Measurements from ENCODE around the gene SPACA4. TPM values are rescaled to one million over a fixed set of nuclear protein-coding genes. Genes with fewer than 3 reads are reported as not detected.
"Not testable (repeated sequence)": the region's sequence is repeated elsewhere in the genome, so short reads cannot be mapped to it uniquely, and the experiment has no call there.

Gene SPACA4
- total RNA-seq = not detected

GRCh38 chr19:48606463-48607358, at the start of gene SPACA4:
SPACA4 (plus strand) TSS chr19:48606742; CDS start chr19:48606979, 237 bp downstream.
- Mint-ChIP-seq H3K4me1 (no peaks in the 10 kb centered on the region), H3K4me3 (no peak within 1 kb of the TSS), H3K36me3 (ENCODE audit: low read depth) (no peaks in the 10 kb centered on the region), H3K27ac (no peak within 1 kb of the TSS), H3K9me3 (no peaks in the 10 kb centered on the region), H3K27me3 (no peaks in the 10 kb centered on the region)
- ATAC-seq (replicated peaks) = no peak

GRCh38 chr19:48556825-48557224, 49.7 kb upstream of the SPACA4 start:
- ATAC-seq (replicated peaks) = no peak
- H3K27me3 Mint-ChIP-seq = peaks cover 6% of the 10 kb centered on the region
- H3K36me3 Mint-ChIP-seq (ENCODE audit: low read depth) = no peaks in the 10 kb centered on the region
- H3K4me1 Mint-ChIP-seq = no peaks in the 10 kb centered on the region
- no peak overlapping the region for H3K4me3 Mint-ChIP-seq
- H3K9me3 Mint-ChIP-seq = no peaks in the 10 kb centered on the region
- no peak overlapping the region for H3K27ac Mint-ChIP-seq

GRCh38 chr19:48558018-48558684, 48.4 kb upstream of the SPACA4 start:
- no peak for ATAC-seq (replicated peaks)
- H3K9me3 Mint-ChIP-seq = no peaks in the 10 kb centered on the region

GRCh38 chr19:48560095-48560530, 46.4 kb upstream of the SPACA4 start:
- no peak for ATAC-seq (replicated peaks)
- no peaks in the 10 kb centered on the region for H3K4me1 Mint-ChIP-seq
- peaks cover 4% of the 10 kb centered on the region for H3K27me3 Mint-ChIP-seq
- no peaks in the 10 kb centered on the region for H3K9me3 Mint-ChIP-seq
- no peak overlapping the region for H3K27ac Mint-ChIP-seq
- H3K36me3 Mint-ChIP-seq (ENCODE audit: low read depth) = no peaks in the 10 kb centered on the region
- no peak overlapping the region for H3K4me3 Mint-ChIP-seq

More at GRCh38 chr19:48558018-48558684, 48.4 kb upstream of the SPACA4 start:
- H3K27me3 Mint-ChIP-seq = peaks cover 6% of the 10 kb centered on the region
- H3K36me3 Mint-ChIP-seq (ENCODE audit: low read depth) = no peaks in the 10 kb centered on the region
- no peak overlapping the region for H3K27ac Mint-ChIP-seq
- no peak overlapping the region for H3K4me3 Mint-ChIP-seq
- no peaks in the 10 kb centered on the region for H3K4me1 Mint-ChIP-seq

GRCh38 chr19:48561412-48561811, 45.1 kb upstream of the SPACA4 start:
- ATAC-seq (replicated peaks) = no peak
- Mint-ChIP-seq H3K4me1 (no peaks in the 10 kb centered on the region), H3K27me3 (peaks cover 4% of the 10 kb centered on the region), H3K27ac (no peak overlapping the region), H3K4me3 (no peak overlapping the region), H3K36me3 (ENCODE audit: low read depth) (no peaks in the 10 kb centered on the region), H3K9me3 (no peaks in the 10 kb centered on the region)

- ATAC-seq (replicated peaks) = no peak
- H3K4me3 Mint-ChIP-seq = no peak overlapping the region
- H3K36me3 Mint-ChIP-seq (ENCODE audit: low read depth) = no peaks in the 10 kb centered on the region
- H3K27ac Mint-ChIP-seq = no peak overlapping the region
- H3K27me3 Mint-ChIP-seq = no peaks in the 10 kb centered on the region
- H3K9me3 Mint-ChIP-seq = no peaks in the 10 kb centered on the region
- no peaks in the 10 kb centered on the region for H3K4me1 Mint-ChIP-seq
Measured at GRCh38 chr19:48565090-48565489, 41.5 kb upstream of the SPACA4 start.

- Mint-ChIP-seq H3K4me1 (no peaks in the 10 kb centered on the region), H3K9me3 (no peaks in the 10 kb centered on the region), H3K27me3 (no peaks in the 10 kb centered on the region), H3K36me3 (ENCODE audit: low read depth) (no peaks in the 10 kb centered on the region), H3K27ac (no peak overlapping the region), H3K4me3 (no peak overlapping the region)
- ATAC-seq (replicated peaks) = peak; percentile 49
Measured at GRCh38 chr19:48568345-48568886, 38.1 kb upstream of the SPACA4 start.

GRCh38 chr19:48569814-48570213, 36.7 kb upstream of the SPACA4 start:
- H3K4me1 Mint-ChIP-seq = no peaks in the 10 kb centered on the region
- H3K27ac Mint-ChIP-seq = no peak overlapping the region
- no peaks in the 10 kb centered on the region for H3K36me3 Mint-ChIP-seq (ENCODE audit: low read depth)
- no peak for ATAC-seq (replicated peaks)
- no peaks in the 10 kb centered on the region for H3K9me3 Mint-ChIP-seq
- H3K27me3 Mint-ChIP-seq = no peaks in the 10 kb centered on the region
- no peak overlapping the region for H3K4me3 Mint-ChIP-seq

GRCh38 chr19:48571378-48572162, 35.0 kb upstream of the SPACA4 start:
- no peak for ATAC-seq (replicated peaks)
- Mint-ChIP-seq H3K9me3 (no peaks in the 10 kb centered on the region), H3K4me1 (no peaks in the 10 kb centered on the region), H3K4me3 (no peak overlapping the region), H3K27ac (no peak overlapping the region), H3K27me3 (no peaks in the 10 kb centered on the region), H3K36me3 (ENCODE audit: low read depth) (no peaks in the 10 kb centered on the region)

- no peaks in the 10 kb centered on the region for H3K4me1 Mint-ChIP-seq
- H3K4me3 Mint-ChIP-seq = no peak overlapping the region
- no peaks in the 10 kb centered on the region for H3K36me3 Mint-ChIP-seq (ENCODE audit: low read depth)
- H3K27ac Mint-ChIP-seq = no peak overlapping the region
- H3K27me3 Mint-ChIP-seq = no peaks in the 10 kb centered on the region
- no peaks in the 10 kb centered on the region for H3K9me3 Mint-ChIP-seq
- ATAC-seq (replicated peaks) = no peak
Measured at GRCh38 chr19:48573163-48573505, 33.4 kb upstream of the SPACA4 start.

GRCh38 chr19:48575931-48576622, 30.5 kb upstream of the SPACA4 start:
- H3K4me3 Mint-ChIP-seq = no peak overlapping the region
- ATAC-seq (replicated peaks) = no peak
- H3K27ac Mint-ChIP-seq = no peak overlapping the region
- H3K36me3 Mint-ChIP-seq (ENCODE audit: low read depth) = no peaks in the 10 kb centered on the region
- H3K27me3 Mint-ChIP-seq = no peaks in the 10 kb centered on the region
- H3K9me3 Mint-ChIP-seq = no peaks in the 10 kb centered on the region
- H3K4me1 Mint-ChIP-seq = no peaks in the 10 kb centered on the region

- H3K9me3 Mint-ChIP-seq; ATAC-seq (replicated peaks); H3K27me3 Mint-ChIP-seq; H3K4me3 Mint-ChIP-seq; H3K4me1 Mint-ChIP-seq; H3K27ac Mint-ChIP-seq; H3K36me3 Mint-ChIP-seq (ENCODE audit: low read depth): not testable (repeated sequence)
Measured at GRCh38 chr19:48577908-48578307, 28.6 kb upstream of the SPACA4 start.

GRCh38 chr19:48578891-48579290, 27.7 kb upstream of the SPACA4 start:
- ATAC-seq (replicated peaks) = no peak
- H3K27me3 Mint-ChIP-seq = no peaks in the 10 kb centered on the region
- no peaks in the 10 kb centered on the region for H3K4me1 Mint-ChIP-seq
- peaks cover 6% of the 10 kb centered on the region for H3K36me3 Mint-ChIP-seq (ENCODE audit: low read depth)
- H3K27ac Mint-ChIP-seq = no peak overlapping the region
- H3K4me3 Mint-ChIP-seq = no peak overlapping the region
- no peaks in the 10 kb centered on the region for H3K9me3 Mint-ChIP-seq

- Mint-ChIP-seq H3K27me3 (no peaks in the 10 kb centered on the region), H3K4me3 (no peak overlapping the region), H3K9me3 (no peaks in the 10 kb centered on the region), H3K27ac (no peak overlapping the region), H3K4me1 (peaks cover 6% of the 10 kb centered on the region), H3K36me3 (ENCODE audit: low read depth) (peaks cover 21% of the 10 kb centered on the region)
- ATAC-seq (replicated peaks) = no peak
Measured at GRCh38 chr19:48582168-48582567, 24.4 kb upstream of the SPACA4 start.

Measured in activated T-helper 17 cell treated with anti-CD3 and anti-CD28 coated beads, Interleukin-2, amount 50 U/mL, for 72 hours (primary cell).